ENCODE results near the gene SKAP1. TPM values are rescaled to one million over a fixed set of nuclear protein-coding genes. Genes with fewer than 3 reads are reported as not detected.

The SKAP1 gene
- total and polyA plus RNA-seq, 2 of the 13 experiments (the other 11 are each of a cell fraction or from before 2014, with no cell fraction given) = 0.21 TPM; not detected in 1

DNA sequence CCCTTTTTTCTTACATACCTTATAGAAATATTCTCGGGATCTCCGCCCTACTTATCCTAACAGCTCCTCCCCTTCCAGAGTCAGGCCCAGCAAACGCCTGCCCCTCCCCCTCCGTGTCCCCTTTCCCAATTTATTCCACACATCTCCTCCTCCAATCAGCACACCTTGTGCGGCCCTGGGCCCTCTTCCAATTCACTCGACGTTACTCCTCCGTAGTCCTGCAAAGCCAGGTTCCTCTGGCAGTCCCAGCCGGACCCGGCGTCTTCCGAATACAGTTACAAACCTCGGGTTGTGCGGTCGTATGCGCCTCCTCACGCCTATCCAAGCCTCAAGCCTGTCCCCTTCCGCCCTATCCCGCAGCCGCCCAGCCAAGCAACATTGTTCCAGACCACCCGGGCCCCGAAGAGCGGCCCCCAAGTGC lies 329.4 kb downstream of the SKAP1 start (continued):
- TF ChIP-seq, protein P1, sequence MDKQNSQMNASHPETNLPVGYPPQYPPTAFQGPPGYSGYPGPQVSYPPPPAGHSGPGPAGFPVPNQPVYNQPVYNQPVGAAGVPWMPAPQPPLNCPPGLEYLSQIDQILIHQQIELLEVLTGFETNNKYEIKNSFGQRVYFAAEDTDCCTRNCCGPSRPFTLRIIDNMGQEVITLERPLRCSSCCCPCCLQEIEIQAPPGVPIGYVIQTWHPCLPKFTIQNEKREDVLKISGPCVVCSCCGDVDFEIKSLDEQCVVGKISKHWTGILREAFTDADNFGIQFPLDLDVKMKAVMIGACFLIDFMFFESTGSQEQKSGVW (CRISPR knock-in tag; IDR thresholded peaks at IDR 0.05; ENCODE audit: borderline replicate concordance) = no peak
- TF ChIP-seq, protein P2, sequence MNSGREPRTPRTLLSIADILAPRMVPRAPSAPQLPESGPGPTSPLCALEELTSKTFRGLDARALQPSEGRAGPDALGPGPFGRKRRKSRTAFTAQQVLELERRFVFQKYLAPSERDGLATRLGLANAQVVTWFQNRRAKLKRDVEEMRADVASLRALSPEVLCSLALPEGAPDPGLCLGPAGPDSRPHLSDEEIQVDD (CRISPR knock-in tag; IDR thresholded peaks at IDR 0.05; ENCODE audit: borderline replicate concordance) = no peak
- TF ChIP-seq GATA4 (IDR thresholded peaks at IDR 0.05; ENCODE audit: borderline replicate concordance, low read depth) (no peak), ARID2 (CRISPR knock-in tag; IDR thresholded peaks at IDR 0.05; ENCODE audit: borderline replicate concordance) (0 out of 2 replicates have a peak, but pooled peaks have one; percentile 11), ZNF547 (CRISPR knock-in tag; IDR thresholded peaks at IDR 0.05) (no peak), NBN (conservative IDR thresholded peaks at IDR 0.05) (no peak), ZNF451 (CRISPR knock-in tag; IDR thresholded peaks at IDR 0.05) (no peak), MAFG (CRISPR knock-in tag; IDR thresholded peaks at IDR 0.05) (no peak), STAG1 (CRISPR knock-in tag; IDR thresholded peaks at IDR 0.05) (no peak), SP2 (CRISPR knock-in tag; IDR thresholded peaks at IDR 0.05) (no peak), MZF1 (CRISPR knock-in tag; IDR thresholded peaks at IDR 0.05; ENCODE audit: borderline replicate concordance) (no peak), ELF1 (CRISPR knock-in tag; IDR thresholded peaks at IDR 0.05) (0 out of 2 replicates have a peak, but pooled peaks have one; percentile 8), ZNF34 (CRISPR knock-in tag; IDR thresholded peaks at IDR 0.05; ENCODE audit: borderline replicate concordance) (peak; percentile 78; the same call in 1 of the 2 replicates), KLF15 (CRISPR knock-in tag; IDR thresholded peaks at IDR 0.05; ENCODE audit: borderline replicate concordance) (no peak; the same call in 1 of the 2 replicates), PITX1 (CRISPR knock-in tag; IDR thresholded peaks at IDR 0.05) (0 out of 2 replicates have a peak, but pooled peaks have one; percentile 23), MBNL3 (CRISPR knock-in tag; conservative IDR thresholded peaks at IDR 0.05) (no peak), ETV5 (CRISPR knock-in tag; IDR thresholded peaks at IDR 0.05; ENCODE audit: borderline replicate concordance) (no peak), ZNF12 (CRISPR knock-in tag; IDR thresholded peaks at IDR 0.05) (no peak), NFYB (CRISPR knock-in tag; IDR thresholded peaks at IDR 0.05) (no peak), TARDBP (CRISPR knock-in tag; IDR thresholded peaks at IDR 0.05) (no peak), HNRNPL (IDR thresholded peaks at IDR 0.05; ENCODE audit: low read depth, low read length) (no peak), ZNF260 (CRISPR knock-in tag; IDR thresholded peaks at IDR 0.05; ENCODE audit: borderline replicate concordance, low read depth) (no peak)
- TF ChIP-seq, protein P3, sequence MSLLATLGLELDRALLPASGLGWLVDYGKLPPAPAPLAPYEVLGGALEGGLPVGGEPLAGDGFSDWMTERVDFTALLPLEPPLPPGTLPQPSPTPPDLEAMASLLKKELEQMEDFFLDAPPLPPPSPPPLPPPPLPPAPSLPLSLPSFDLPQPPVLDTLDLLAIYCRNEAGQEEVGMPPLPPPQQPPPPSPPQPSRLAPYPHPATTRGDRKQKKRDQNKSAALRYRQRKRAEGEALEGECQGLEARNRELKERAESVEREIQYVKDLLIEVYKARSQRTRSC (CRISPR knock-in tag; IDR thresholded peaks at IDR 0.05; ENCODE audit: low read depth) = 0 out of 2 replicates have a peak, but pooled peaks have one; percentile 3
- TF ChIP-seq, protein P4, sequence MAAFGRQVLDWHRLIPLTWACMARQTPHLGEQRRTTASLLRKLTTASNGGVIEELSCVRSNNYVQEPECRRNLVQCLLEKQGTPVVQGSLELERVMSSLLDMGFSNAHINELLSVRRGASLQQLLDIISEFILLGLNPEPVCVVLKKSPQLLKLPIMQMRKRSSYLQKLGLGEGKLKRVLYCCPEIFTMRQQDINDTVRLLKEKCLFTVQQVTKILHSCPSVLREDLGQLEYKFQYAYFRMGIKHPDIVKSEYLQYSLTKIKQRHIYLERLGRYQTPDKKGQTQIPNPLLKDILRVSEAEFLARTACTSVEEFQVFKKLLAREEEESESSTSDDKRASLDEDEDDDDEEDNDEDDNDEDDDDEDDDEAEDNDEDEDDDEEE (CRISPR knock-in tag; IDR thresholded peaks at IDR 0.05) = no peak
- TF ChIP-seq, protein P5, sequence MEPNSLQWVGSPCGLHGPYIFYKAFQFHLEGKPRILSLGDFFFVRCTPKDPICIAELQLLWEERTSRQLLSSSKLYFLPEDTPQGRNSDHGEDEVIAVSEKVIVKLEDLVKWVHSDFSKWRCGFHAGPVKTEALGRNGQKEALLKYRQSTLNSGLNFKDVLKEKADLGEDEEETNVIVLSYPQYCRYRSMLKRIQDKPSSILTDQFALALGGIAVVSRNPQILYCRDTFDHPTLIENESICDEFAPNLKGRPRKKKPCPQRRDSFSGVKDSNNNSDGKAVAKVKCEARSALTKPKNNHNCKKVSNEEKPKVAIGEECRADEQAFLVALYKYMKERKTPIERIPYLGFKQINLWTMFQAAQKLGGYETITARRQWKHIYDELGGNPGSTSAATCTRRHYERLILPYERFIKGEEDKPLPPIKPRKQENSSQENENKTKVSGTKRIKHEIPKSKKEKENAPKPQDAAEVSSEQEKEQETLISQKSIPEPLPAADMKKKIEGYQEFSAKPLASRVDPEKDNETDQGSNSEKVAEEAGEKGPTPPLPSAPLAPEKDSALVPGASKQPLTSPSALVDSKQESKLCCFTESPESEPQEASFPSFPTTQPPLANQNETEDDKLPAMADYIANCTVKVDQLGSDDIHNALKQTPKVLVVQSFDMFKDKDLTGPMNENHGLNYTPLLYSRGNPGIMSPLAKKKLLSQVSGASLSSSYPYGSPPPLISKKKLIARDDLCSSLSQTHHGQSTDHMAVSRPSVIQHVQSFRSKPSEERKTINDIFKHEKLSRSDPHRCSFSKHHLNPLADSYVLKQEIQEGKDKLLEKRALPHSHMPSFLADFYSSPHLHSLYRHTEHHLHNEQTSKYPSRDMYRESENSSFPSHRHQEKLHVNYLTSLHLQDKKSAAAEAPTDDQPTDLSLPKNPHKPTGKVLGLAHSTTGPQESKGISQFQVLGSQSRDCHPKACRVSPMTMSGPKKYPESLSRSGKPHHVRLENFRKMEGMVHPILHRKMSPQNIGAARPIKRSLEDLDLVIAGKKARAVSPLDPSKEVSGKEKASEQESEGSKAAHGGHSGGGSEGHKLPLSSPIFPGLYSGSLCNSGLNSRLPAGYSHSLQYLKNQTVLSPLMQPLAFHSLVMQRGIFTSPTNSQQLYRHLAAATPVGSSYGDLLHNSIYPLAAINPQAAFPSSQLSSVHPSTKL (CRISPR knock-in tag; IDR thresholded peaks at IDR 0.05) = 0 out of 2 replicates have a peak, but pooled peaks have one; percentile 6

All from HepG2 (cell line).